Activated T-cell treated with anti-CD3 and anti-CD28 coated beads for 4 hours (primary cell): ENCODE data around the gene PRKAB1.

Experiments used
- DNase-seq: peaks from one replicate; pipeline ENCODE4 v3.0.0-alpha.2; 2020

Gene PRKAB1

GRCh38 chr12:119715268-119715620 lies 47.3 kb downstream of the PRKAB1 start:
- no peak for DNase-seq

DNA sequence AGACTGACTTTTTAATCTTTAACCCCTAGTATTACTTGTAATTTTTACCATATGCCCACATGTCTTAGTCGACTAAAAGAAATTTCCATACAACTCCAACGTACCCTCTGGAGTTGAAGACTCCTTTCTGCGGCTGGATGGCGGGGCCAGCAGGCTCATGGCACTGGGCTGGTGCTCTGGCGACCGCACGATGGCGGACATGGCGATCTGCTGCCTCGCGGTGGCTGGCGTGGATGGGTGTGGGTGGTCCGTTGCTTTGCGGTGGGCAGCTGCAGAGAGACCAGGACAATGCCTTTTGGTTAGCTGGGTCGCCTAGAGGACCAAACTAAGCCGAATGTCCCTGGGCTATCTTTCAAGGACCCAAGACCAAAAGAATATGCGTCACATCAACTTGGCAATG lies 50.2 kb downstream of the PRKAB1 start:
- no peak for DNase-seq

- DNase-seq = no peak
Observed at GRCh38 chr12:119720349-119720748, 52.4 kb downstream of the PRKAB1 start.

GRCh38 chr12:119721306-119721705 lies 53.4 kb downstream of the PRKAB1 start:
- DNase-seq = no peak

GRCh38 chr12:119725523-119725922 lies 57.6 kb downstream of the PRKAB1 start:
- DNase-seq = no peak

DNA sequence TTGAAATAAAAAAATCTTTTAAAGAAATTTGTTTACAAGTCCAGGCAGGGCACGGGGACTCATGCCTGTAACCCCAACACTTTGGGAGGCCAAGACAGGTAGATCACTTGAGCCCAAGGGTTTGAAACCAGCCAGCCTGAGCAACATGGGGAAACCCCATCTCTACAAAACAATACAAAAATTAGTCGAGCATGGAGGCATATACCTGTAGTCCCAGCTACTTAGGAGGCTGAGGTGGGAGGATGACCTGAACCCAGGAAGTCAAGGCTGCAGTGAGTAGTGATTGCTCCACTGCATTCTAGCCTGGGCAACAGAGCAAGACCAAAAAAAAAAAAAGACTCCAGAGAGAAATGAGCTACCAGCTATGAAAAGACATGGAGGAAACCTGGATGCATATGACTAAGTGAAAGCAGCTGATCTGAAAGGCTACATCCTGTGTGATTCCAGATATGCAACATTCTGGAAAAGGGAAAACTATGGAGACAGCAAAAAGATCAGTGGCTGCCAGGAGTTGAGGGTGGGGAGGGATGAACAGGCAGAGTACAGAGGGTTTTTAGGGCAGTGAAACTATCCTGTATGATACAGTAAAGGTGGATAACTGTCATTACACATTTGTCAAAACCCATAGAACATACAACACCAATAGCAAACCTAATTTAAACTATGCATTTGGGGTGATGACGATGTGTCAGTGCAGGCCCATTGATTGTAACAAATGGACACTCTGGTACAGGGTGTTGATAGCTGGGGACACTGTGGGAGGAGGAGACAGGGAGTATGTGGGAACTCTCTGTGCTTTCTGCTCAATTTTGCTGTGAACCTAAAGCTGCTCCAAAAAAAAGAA lies 59.9 kb downstream of the PRKAB1 start:
- no peak for DNase-seq

GRCh38 chr12:119728444-119728745 lies 60.5 kb downstream of the PRKAB1 start:
- no peak for DNase-seq

DNA sequence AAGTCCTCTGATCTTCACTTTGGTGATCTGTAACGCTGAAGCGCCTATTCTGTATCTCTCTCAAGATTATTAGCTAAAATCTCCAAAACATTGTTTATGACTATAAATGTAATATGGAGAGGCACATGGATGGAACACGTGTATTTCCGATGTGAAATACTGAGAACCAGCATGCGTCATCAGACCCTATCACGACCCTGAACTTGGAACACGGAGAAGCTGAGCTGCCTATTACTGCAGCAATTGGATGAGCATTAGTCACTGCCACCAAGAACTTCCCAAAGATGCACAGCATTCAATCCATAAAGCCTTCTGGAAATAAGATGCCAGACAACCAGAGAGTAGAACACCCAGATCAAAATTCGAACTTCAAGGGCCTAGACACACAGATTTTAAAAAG lies 61.9 kb downstream of the PRKAB1 start:
- no peak for DNase-seq

- DNase-seq = no peak
Observed at GRCh38 chr12:119730381-119730780, 62.4 kb downstream of the PRKAB1 start.
